Measurements from ENCODE around the gene ANKUB1.
"Not testable (repeated sequence)": the region's sequence is repeated elsewhere in the genome, so short reads cannot be mapped to it uniquely, and the experiment has no call there.

Gene ANKUB1, protein sequence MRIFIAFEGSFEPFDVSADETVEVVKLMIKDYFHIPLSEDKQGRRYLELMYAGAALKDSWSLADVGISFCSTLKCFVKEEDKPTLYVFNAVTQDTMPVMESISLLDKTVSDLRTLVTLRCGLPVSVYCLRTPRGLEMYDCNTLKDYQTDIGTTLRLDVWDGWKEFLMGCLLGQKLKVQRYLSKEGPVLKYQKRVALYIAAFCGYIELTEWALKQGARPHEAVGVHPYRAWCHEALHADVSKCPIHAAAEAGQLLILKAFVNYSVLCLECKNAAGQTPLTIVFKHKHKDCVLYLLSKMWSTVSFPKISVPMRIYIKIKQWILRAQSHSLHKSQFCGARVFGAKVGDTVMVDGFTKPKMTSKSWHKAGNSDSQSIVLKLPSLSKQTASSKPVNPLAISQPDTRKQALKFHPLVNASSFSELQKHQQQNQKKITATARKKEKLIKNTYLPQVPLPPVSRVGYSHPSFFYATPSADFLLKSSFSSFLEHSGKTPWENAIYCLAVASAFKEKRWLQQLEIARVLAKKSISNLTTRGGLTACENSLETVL

DNA sequence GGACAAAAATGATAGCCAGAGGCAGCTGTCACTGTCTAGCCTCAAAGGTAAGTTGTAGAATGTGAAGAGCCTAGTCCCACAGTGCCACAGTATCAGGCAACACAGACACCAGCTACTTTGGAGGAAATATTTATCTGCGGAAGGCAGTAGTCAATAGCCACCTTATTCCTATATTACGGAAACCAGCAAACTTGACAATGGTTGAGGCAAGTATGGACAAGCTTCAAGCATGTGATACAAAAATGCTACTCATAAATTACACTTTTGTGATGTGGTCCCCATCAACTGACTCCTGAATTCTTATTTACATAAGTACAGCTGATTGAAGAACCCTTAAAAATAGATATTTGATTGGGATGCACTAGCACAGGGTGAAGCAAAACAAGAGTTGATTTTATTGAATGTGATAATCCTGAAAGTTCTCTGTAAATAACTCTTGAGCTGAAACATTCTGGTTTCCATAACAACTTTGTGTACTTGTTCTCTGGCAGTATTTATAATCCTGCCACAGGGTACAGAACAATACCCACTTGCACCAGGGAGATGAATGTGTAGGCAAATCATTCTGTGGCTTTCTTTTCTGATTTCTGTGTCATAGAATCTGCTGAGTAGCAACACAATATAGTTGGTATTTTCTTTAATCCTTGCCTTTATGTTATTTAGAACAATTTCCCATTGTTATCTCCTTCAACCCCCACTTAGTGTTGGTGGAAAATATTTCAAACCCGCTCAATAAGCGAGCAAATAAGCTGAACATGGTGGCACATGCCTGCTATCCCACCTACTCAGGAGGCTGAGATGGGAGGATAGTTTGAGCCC is at the start of gene ANKUB1:
Gene ANKUB1 (minus strand): TSS at position 103 of the 819 bp plus-strand sequence. CDS start 188 bp downstream, outside the sequence.
- DNase-seq (ENCODE audit: low read depth), result no peak

DNA sequence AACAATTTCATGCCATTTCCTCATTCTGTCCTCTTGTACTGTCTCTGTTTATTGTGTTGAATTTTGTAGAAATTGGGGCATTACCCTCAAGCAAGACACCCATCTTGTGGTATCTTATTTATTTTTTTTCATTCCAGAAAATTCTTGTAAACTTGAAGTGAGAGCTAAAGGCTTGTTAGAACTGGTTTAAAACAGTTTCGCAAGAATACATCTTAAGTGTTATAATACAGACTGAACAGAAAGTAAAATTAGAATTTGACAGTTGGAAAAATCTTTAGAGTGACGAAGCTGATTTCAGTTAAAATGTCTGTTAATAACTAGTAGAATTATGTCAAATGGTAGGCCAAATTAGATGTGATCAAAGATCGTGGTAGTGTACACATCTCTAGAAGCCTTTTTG is 47.5 kb upstream of the ANKUB1 start:
- DNase-seq (ENCODE audit: low read depth), result no peak

DNA sequence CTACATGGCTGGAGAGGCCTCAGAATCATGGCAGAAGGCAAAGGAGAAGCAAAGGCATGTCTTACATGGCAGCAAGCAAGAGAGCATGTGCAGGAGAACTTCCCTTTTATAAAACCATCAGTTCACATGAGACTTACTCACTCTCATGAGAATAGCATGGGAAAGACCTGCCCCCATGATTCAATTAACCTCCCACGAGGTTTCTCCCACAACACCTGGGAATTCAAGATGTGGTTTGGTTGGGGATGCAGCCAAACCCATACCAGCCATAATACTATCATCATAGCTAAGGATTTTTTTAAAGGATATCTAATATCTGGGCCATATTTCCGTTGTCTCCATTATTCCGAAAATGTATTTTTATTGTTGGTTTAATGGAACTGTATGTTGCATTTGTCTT is 47.1 kb upstream of the ANKUB1 start:
- not testable (repeated sequence) for DNase-seq (ENCODE audit: low read depth)

DNA sequence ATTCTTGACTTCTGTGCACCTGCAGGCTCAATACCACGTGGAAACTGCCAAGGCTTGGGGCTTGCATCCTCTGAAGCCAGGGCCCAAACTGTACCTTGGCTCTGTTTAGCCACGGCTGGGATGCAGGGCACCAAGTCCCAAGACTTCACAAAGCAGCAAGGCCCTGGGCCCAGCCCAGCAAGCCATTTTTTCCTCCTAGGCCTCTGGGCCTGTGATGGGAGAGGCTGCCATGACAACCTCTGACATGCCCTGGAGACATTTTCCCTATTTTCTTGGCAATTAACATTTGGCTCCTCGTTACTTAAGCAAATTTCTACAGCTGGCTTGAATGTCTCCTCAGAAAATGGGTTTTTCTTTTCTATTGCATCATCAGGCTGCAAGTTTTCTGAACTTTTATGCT is 46.1 kb upstream of the ANKUB1 start:
- DNase-seq (ENCODE audit: low read depth), result not testable (repeated sequence)

DNA sequence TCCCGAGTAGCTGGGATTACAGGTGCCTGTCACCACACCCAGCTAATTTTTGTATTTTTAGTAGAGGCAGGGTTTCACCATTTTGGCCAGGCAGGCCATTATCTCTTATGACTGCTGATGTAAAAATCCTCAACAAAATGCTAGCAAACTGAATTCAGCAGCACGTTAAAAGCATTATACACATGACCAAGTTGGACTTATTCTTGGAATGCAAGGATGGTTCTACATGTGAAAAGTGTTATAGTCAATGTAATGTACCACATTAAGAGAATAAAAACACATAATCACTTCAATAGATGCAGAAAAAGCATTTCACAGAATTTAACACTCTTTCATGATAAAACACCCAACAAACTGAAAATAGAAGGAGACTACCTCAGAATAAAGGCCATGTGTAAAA is 40.9 kb upstream of the ANKUB1 start:
- DNase-seq (ENCODE audit: low read depth), result no peak

DNA sequence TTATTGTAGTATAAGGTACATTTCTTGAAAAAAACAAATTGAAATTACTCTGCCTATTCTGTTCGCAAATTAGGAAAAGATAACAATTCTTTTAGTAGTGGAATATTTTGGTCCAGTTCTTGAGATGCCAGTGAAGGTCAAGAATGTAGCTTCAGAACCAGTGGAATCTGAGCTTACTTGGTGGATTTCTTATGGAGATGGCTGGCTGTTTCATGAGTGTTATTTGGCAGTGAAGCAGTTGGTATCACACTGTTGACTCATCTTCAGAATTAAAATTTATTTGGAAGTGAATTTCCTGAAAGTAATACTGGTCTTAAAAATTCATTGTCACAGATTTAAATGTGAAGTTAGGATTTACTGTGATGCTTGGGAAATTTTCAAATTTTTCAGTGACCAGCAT is 39.7 kb upstream of the ANKUB1 start:
- no peak for DNase-seq (ENCODE audit: low read depth)

DNA sequence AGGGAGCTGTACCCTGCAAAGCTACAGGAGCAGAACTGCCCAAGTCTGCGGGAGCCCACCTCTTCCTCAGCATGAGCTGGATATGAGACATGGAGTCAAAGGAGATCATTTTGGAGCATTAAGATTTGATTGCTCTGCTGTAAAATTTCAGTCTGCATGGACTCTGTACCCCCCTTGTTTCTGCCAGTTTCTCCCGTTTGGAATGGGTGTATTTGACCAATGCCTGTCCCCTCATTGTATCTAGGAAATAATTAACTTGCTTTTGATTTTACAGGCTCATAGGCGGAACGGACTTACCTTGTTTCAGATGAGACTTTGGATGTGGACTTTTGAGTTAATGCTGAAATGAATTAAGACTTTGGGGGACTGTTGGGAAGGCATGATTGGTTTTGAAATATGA is 39.0 kb upstream of the ANKUB1 start:
- DNase-seq (ENCODE audit: low read depth), result no peak

DNA sequence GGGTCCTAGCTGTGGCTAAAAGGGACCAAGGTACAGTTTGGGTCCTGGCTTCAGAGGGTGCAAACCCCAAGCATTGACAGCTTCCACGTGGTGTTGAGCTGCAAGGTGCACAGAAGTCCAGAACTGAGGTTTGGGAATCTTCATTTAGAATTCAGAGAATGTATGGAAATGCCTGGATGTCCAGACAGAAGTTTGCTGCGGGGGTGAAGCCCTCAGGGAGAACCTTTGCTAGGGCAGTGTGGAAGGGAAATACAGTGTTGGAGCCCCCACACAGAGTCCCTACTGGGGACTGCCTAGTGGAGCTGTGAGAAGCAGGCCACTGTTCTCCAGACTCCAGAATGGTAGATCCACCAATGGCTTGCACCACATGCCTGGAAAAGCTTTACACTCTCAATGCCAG is 38.5 kb upstream of the ANKUB1 start:
- DNase-seq (ENCODE audit: low read depth), result no peak

DNA sequence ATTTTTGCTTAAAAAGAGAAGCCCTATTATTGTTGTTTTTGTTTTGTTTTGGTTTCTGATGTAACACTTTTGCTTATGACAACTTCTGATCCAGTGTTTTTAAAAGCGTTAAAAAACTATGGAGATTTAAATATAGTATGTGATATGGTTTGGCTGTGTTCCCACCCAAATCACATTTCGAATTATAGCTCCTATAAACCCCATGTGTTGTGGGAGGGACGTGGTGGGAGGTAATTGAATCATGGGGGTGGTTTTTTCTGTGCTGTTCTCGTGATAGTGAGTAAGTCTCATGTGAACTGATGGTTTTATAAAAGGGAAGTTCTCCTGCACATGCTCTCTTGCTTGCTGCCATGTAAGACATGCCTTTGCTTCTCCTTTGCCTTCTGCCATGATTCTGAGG is 37.3 kb upstream of the ANKUB1 start:
- not testable (repeated sequence) for DNase-seq (ENCODE audit: low read depth)

DNA sequence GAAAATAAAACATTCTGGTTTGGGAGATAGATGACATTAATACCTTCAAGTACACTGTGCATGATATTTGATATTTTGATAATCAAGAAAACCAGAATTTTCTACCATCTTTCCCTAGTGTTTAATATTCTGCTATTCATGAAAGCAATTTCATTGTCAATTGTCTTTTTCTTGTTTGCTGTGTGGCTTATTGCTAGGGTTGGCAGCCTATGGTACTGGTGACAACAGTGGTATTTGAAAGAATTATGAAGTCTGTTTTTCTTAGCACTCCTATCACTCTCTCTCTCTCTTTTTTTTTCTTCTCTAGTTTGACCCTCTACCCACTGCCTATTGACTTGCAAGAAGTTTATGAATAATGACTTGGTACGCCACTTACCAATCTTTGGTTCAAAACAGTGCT is 36.0 kb upstream of the ANKUB1 start:
- DNase-seq (ENCODE audit: low read depth), result no peak

DNA sequence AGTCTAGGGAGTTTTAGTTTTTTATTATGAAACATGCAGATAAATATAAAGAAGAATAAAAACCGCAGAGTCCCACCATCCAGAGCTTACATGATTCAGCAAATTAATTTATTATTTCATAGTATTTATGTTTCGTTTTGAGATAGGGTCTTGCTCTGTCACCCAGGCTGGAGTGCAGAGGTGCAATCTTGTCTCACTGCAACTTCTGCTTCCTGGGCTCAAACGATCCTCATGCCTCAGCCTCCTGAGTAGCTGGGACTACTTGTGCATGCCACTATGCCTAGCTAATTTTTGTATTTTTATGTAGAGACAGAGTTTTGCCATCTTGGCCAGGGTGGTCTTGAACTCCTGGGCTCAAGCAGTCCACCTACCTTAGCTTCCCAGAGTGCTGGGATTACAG is 34.3 kb upstream of the ANKUB1 start:
- DNase-seq (ENCODE audit: low read depth), result no peak

DNA sequence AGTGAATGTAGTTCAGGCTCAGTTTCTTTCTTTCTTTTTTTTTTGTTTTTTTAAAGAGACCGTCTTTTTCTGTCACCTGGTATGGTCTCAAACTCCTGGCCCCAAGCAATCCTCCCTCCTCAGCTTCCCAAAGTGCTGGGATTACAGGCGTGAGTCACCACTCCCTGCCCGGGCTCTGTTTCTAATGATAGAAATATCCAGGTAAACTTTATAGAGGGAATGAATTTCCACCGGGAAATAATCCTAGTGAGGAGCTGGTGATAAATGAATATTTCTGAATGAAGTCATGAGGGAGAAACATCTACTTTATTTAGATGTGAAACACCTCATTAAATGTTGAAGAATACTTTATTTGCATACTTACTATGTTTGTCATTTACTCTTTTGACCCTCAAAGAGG is 27.8 kb upstream of the ANKUB1 start:
- DNase-seq (ENCODE audit: low read depth), result no peak

DNA sequence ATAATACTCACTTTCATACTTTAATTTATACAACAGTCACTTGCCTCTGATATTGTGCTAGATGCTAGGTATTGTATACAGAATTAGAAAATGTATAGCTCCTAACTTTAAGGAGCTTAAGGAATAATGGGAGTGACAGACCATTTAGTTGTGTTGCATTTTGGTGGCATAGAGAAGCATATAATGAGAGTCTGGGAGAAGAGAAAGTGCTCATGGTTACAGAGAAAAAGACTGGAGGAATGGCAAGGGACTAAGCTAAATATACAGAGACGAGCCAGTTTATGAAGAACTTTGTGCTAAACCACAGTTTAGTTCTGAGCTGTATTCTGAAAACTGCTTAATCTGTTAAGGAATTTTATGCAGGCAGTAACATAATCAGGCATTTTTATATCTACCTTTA is 27.1 kb upstream of the ANKUB1 start:
- DNase-seq (ENCODE audit: low read depth), result no peak

DNA sequence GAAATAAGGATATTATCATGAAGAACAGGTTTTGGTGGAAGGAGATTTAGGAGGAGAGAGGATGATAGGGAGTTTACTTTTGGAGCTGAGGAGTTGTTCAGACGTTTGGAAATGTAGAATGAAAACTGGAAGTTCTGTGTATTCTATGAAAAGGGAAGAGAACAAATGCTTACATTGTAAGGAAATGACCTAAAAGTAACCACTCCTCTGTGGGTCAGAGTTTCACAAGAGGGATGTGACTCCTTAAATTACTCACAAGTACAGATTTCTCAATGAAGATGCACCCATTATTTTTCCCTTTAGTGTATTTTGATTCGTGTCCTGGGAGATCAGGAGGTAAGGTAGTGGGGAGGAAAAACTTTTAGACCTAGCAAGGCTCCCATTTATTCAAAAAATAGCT is 24.6 kb upstream of the ANKUB1 start:
- DNase-seq (ENCODE audit: low read depth), result no peak

DNA sequence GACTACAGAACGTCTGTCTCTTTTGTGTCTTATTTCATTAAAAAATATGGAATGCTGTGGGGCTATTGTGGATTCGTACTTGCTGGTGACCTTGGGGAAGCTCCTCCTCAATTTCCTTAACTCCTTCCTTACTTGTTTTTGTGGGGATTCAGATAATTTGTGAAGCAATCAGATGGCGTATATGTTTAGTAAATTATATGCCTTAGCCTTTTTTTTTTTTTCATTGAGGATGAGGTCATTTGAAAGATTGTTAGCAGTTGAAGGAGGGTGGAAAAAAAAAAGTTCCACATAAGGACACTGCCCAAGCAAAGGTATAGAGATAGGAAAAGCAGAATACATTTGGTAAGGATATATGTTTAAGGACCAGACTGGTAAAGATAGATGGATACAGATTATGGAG is 24.0 kb upstream of the ANKUB1 start:
- no peak for DNase-seq (ENCODE audit: low read depth)

DNA sequence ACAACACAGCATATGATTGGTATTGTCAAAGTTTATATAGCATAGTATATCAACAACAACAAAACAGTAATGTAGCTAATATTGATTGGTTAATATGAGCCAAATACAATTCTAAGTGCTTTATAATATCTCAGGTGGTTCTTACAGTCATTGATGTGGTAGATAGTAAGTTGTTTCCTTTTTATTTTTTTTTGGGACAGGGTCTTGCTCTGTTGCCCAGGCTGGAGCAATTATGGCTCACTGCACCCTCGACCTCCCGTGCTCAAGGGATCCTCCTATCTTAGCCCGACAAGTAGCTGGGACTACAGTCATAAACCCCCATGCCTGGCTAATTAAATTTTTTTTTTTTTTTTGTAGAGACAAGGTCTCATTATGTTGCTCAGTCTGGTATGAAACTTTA is 23.4 kb upstream of the ANKUB1 start:
- DNase-seq (ENCODE audit: low read depth), result no peak

DNA sequence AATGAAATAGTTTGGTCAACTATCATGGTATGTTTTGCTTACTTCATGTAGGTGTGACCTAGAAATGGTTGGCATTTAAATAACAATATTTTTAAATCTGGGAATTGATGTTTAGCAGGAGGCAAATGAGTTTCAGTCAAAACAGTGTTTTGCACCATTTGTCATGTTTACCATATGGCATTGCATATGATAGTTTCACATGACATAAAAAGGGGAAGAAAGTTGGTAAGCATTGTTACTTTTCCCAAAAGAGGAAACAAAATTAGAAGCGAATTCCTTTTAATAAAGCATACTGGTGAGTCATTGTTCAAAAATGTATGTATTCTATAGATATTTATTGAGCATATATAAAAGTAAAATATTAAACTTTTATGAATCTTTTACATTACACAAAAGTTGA is 23.0 kb upstream of the ANKUB1 start:
- no peak for DNase-seq (ENCODE audit: low read depth)

DNA sequence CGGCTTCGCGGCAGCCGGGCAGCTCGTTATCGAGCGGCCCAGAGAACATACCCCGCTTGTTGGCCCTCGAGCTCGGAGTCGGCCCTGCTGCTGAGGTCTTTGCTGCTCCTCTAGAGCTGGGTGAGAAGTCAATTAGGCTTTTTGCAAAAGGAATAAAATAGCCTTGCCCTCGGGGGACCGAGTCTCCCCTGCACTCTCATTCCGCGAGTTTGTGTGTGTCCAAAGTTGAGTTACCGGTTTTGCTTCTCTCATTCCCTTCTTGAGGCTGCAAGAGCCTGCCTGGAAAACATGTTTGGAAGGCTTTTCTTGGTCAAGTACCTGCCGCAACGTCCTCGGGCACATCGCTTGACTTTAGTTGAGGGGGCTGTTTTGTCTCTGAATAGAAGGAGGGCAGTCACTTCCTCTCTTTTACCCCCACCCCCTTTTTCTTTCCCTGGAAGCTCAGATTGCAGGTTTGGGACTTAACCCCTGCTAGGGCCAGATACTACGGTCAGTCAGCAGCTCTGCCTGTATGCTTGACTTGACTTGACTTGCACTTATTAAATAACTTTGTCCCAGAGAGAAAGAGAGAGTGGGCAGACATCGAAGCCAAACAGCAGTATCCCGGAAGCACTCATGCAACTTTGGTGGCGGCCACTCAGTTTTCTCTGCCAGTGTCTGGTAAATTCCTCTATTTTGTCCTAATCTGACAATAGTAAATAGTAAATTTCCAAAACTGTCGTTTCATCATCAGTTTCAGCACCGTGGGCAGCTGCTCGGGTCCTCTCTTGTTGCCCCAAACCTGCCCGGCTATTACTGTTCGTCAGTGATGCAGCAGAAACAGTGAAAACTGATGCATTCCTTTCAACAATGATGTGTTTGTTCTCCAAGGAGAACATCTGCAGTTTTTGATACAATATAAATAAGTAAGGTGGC is 21.3 kb upstream of the ANKUB1 start:
- DNase-seq (ENCODE audit: low read depth), result no peak

DNA sequence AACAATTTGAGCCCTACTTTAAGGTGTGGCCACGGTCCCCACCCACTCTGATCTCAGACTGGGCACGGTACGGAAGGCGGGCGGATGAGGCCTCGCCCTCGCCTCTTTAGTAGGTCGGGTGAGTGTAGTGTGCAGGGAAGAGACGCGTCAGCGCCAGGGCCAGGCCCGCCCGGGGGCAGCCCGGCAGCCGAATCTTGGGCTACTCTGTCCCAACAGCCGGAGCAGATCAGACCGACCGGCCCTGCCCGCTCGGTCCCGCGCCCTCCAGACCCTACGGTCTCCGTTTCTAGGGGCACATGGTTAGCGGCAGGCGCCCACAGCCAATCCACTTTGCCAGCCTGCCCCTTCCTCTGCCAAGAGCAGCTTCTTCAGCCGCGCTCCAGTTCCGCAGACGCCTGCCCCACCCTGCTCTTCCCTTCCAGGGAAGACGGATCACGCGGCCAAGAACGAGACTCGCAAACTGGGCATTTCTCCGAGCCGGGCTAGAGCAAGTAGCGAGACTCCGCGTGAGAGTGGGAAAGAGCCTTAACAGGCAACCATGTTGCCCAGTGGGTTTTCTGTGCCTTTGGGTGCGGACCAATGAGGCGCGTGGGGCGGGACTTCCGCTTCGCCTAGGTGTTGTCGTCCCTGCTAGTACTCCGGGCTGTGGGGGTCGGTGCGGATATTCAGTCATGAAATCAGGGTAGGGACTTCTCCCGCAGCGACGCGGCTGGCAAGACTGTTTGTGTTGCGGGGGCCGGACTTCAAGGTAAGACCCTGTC is 20.4 kb upstream of the ANKUB1 start, which contains the start of gene RNF13:
Gene RNF13 (plus strand): TSS at position 610 of the 761 bp plus-strand sequence. CDS start 32,812 bp downstream, outside the sequence.
- DNase-seq (ENCODE audit: low read depth), result peak; percentile 89

DNA sequence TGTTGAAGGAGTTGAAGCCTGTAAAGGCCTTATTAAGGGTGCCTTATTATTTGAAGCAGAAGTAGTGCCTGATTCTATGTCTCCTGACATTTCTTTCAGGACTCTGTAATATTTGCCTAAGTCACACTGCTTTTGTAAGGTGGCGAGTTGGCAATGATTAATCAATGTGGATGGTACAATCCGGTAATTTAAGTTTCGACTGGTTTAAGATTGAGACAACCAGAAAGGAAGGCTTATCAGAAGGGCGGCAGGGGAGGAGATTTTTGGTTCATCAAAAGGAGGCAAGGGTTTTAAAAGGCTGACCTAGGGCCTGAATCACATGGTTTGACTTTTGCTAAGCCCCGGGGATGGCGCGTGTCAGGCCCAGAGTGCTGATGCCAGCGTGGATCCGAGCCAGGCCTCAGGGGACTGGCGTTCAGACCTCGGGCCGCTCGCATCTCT is 19.8 kb upstream of the ANKUB1 start:
- DNase-seq (ENCODE audit: low read depth), result no peak

DNA sequence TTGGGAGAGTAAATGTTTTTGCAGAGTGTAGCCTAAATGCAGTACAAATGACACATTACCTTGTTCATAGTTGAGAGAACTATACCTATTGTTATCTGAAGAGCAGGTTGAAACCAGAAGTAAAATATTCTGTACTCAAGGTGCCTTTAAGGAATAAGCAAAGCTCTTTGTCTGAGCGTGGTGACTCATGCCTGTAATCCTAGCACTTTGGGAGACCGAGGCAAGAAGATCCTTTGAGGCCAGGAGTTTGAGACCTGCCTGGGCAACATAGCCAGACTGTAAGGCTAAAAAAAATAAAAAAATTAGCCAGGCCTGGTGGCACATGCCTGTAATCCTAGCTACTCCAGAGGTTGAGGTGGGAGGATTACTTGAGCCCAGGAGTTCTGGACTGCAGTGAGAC is 18.5 kb upstream of the ANKUB1 start:
- no peak for DNase-seq (ENCODE audit: low read depth)

Data from activated T-cell treated with anti-CD3 and anti-CD28 coated beads for 1 hour (primary cell).